Erythroblast (primary cell): Measurements from ENCODE around the gene CDKN2A.

Experiments used
- DNase-seq, 2 experiments: peaks; one replicate each; lab custom pipeline; 2025; lab: John Stamatoyannopoulos, UW
- GATA1 ChIP-seq: IDR thresholded peaks from 2 replicates; pipeline ENCODE4 v1.6.1; 2011; ENCODE audit warnings: low read depth, mild to moderate bottlenecking, control low read depth, low read length, moderate library complexity
- POLR2A ChIP-seq: IDR thresholded peaks from 2 replicates; pipeline ENCODE4 v1.6.1; 2011; ENCODE audit warnings: mild to moderate bottlenecking, low read length

CDKN2A gene

DNA sequence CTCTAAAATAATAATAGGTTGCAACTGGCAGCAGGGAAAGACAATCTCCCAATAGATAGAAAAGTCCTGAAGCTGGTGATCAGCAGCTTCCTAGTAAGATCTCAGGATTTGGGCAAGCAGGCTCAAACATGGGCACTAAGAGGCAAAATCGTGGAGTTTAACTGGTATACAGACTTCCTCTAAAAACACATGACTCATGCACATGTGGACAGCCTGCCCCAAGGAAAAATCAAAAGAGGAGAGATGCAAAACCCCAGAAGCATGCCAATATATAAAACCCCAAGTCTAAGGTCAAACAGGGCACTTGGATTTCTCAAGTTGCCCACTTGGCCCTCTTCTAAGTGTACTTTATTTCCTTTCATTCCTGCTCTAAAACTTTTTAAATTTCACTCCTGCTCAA is 62.8 kb downstream of the CDKN2A start:
- TF ChIP-seq POLR2A (no peak), GATA1 (no peak)
- DNase-seq, result no peak

DNA sequence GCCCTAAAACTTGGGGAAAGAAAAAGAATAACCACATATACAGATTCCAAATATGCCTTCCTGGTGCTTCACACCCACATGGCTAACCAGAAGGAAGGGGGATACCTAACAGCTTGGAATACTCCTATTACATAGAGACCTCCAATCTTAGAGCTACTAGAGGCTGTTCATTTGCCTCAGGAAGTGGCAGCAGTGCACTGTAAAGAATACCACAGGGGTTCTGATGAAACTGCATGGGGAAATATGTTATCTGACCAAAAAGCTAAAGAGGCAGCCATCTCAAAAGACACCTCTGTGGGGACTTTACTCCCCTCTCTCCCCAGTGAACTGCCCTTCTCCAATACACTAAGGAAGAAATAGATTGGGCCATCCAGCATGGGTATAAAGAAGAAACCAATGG is 66.4 kb downstream of the CDKN2A start:
- TF ChIP-seq GATA1, result no peak
- no peak for TF ChIP-seq POLR2A

DNA sequence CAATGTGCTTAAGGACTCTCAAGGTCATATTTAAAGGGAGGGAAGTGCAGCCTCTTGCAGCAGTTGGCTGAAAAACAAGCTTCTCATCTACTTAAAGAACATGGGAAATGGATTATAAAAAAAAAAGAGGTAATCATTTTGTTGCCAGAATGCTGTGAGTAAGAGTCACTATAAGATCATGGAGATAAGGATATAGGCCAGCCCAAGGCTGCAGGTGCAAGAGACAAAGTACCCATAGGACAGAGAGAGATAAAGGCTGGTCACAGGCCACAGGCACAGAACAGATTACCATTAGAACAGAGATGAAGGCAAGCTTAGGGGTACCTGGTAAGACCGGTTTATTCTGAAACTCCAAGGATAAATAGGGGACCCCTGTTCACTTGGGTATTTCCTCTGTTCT is 70.5 kb downstream of the CDKN2A start:
- TF ChIP-seq GATA1, result no peak
- no peak for TF ChIP-seq POLR2A

More for the DNA sequence above, 66.4 kb downstream of the CDKN2A start:
- DNase-seq, result no peak

DNA sequence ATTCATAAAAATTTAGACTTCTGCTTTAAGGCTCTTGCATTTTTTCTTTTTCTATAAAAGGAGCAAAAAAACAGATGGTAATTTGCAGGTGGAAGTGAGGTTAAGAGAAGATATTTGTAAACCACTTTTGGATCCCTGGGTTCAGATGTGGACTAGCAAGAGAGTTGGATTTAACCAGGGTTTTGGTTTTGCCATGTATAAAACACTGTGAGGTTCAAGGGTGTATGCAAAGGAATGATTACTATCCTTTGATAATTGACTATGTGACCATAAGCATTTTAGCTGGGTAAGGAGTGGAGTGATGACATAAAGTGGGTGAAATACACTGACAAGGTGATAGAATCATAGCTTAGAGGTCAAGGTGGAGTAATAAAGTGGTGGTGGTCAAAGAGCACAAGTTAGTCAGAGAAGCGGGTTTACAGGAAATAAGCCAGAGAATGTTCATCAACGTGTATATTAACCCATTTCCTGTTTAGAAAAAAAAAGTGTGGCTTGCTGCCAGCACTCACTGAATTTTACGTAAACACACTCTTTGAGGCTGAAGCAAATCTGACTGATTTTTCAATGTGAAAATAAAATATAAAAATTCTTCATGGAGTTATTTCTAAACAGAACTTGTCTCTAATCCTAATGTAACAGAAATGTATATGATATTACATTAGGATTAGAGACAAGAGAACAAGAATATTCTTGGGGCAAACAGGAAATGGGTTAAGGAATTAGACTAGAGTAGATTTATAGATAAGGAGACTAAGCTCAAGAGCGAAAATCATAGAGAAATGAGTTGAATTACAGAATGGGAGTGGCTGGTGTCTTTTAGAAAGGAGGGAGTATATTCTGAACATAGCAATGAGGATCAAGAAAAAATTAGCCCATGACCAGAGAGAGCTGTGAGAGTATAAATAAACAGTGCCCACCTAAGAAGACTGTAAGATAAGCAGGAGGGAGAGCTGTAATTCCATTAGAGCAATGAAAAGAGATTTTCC is 74.5 kb downstream of the CDKN2A start:
- DNase-seq, result no peak

More for the DNA sequence above, 70.5 kb downstream of the CDKN2A start:
- DNase-seq, result no peak

More for the DNA sequence above, 74.5 kb downstream of the CDKN2A start:
- TF ChIP-seq GATA1, result no peak
- TF ChIP-seq POLR2A, result no peak
